Mesenteric fat pad (tissue), 1 donor: Measurements from ENCODE around the gene OR56A1. TPM values are rescaled to one million over a fixed set of nuclear protein-coding genes. Genes with fewer than 3 reads are reported as not detected.

Source experiments
- DNase-seq: peaks from one replicate; pipeline ENCODE4 v3.0.0-alpha.2; 2020; ENCODE audit warnings: low spot score
- total RNA-seq: library from RNA; stranded (reverse); fragmentation: NEBNext Ultra II Directional; extraction: Animal tissue kit (Norgen Biotek cat#: 25700); gene quantifications from one replicate; pipeline ENCODE4 v1.2.1, GENCODE V29; 2021
- donor health status: DM: yes; HTN: yes; CAD: no.

OR56A1 gene
- total RNA-seq, 1 donor from 2014 or later = 0.03 TPM

GRCh38 chr11:5989203-5989602 is 41.4 kb downstream of the OR56A1 start:
- DNase-seq = no peak

DNA sequence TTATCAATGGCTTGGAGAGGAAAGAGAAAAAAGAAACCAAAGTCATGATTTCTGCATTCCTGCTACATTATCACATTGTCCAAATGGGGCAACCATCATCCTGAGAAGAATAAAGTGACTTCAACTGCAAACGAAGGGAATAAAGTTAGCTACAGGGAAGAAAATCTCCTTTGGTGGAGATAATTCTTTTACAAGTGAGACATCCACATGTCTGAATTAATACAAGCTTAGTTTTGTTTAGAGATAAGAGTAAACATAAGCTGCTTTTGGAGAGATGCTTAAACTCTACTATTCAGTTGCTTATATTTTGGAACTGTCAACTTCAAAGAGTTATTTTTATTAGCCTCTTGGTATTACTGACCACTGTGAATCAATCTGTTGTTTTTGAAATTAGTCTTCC is 43.7 kb downstream of the OR56A1 start, which contains the start of gene OR52L1:
TSS of gene OR52L1 (minus strand) at position 101 of the 400 bp plus-strand sequence. CDS start at position 46, 55 bp downstream.
- no peak for DNase-seq

DNA sequence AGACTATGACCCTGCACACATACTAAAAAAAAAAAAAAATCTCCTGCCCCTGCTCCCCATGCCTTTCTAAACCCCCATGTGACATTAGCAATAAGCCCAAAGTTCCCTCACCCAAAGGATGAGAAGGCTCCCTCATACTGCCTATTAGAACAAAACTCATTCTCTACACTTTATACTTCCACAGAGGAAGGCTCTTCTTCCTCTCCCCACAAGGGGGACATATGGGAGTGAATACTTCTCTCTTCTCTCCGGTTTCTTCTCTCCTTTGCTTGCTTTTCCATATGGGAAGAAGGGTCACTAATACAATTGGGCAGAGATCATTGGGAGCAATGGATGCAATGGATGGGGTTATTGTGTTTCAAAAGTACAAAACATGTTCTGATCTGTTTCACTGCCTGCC is 47.1 kb downstream of the OR56A1 start:
- DNase-seq = no peak

GRCh38 chr11:5973530-5973929 is 57.0 kb downstream of the OR56A1 start:
- DNase-seq = no peak

Other genes starting within 250 kb of the OR56A1 start
- gene OR52N5, start 247.4 kb downstream of the OR56A1 start, total RNA-seq = 0.29 TPM
- 1.00 TPM for gene OR52N1, start 239.5 kb downstream of the OR56A1 start, total RNA-seq
- not detected for gene OR52N2, start 221.8 kb downstream of the OR56A1 start, total RNA-seq
- not detected for gene OR52E6, start 188.9 kb downstream of the OR56A1 start, total RNA-seq
- gene OR52E8, start 173.1 kb downstream of the OR56A1 start, total RNA-seq = not detected
- not detected for gene OR52E4, start 150.1 kb downstream of the OR56A1 start, total RNA-seq
- gene OR52E5, start 137.6 kb downstream of the OR56A1 start, total RNA-seq = not detected
- gene OR56A3, start 88.5 kb downstream of the OR56A1 start, total RNA-seq = not detected
- gene OR56A5, start 62.3 kb downstream of the OR56A1 start, total RNA-seq = not detected
- gene OR52L1, start 43.8 kb downstream of the OR56A1 start, total RNA-seq = not detected
- gene OR56A4, start 23.8 kb downstream of the OR56A1 start, total RNA-seq = not detected
- not detected for gene OR56B4, start 76.9 kb upstream of the OR56A1 start, total RNA-seq
- not detected for gene OR52B2, start 139.6 kb upstream of the OR56A1 start, total RNA-seq
- gene OR52W1, start 168.5 kb upstream of the OR56A1 start, total RNA-seq = not detected
- not detected for gene C11orf42, start 174.8 kb upstream of the OR56A1 start, total RNA-seq
- 23.2 TPM for gene FHIP1B, start 203.9 kb upstream of the OR56A1 start, total RNA-seq
- not detected for gene CNGA4, start 208.3 kb upstream of the OR56A1 start, total RNA-seq
- not detected for gene CCKBR, start 229.1 kb upstream of the OR56A1 start, total RNA-seq